Neutrophil (primary cell): ENCODE results near the gene CSNK1A1.

Source experiments
- H3K27ac ChIP-seq: fragments of 200-600 bp; sonication (generic); 2 replicates; pipeline ENCODE4 v1.5.1; 2016; ENCODE audit warnings: mild to moderate bottlenecking, moderate library complexity
- H3K27me3 ChIP-seq: fragments of 200-600 bp; sonication (generic); 2 replicates; pipeline ENCODE4 v1.6.0; 2016; ENCODE audit warnings: mild to moderate bottlenecking
- H3K36me3 ChIP-seq: fragments of 200-600 bp; sonication (generic); 2 replicates; pipeline ENCODE4 v1.5.1; 2017
- H3K4me1 ChIP-seq, 2 experiments: fragments of 200-600 bp in 1 of 2; sonication (generic) in 1 of 2; 1 replicate in 1 of 2; 2 replicates in 1 of 2; pipeline versions ENCODE4 v1.5.1 to v1.6.1; 2013 to 2016; ENCODE audit warnings: low read depth in 1 of 2, low read length in 1 of 2, mild to moderate bottlenecking in 1 of 2, moderate library complexity in 1 of 2; ENCODE audit not compliant: control insufficient read depth in 1 of 2, insufficient read depth in 1 of 2
- H3K4me3 ChIP-seq, 2 experiments: fragments of 200-600 bp in 1 of 2; sonication (generic) in 1 of 2; 1 replicate in 1 of 2; 2 replicates in 1 of 2; pipeline ENCODE4 v1.5.1; 2013 to 2016; ENCODE audit warnings: low read depth in 1 of 2, low read length in 1 of 2, mild to moderate bottlenecking in 1 of 2, moderate library complexity in 1 of 2
- H3K9me3 ChIP-seq: fragments of 200-600 bp; sonication (generic); 2 replicates; pipeline ENCODE4 v1.5.1; 2016
- CTCF ChIP-seq: fragments of 200-600 bp; sonication (generic); IDR thresholded peaks from 2 replicates; pipeline ENCODE4 v1.5.1; 2016; ENCODE audit warnings: antibody characterized with exemption

CSNK1A1 gene

DNA sequence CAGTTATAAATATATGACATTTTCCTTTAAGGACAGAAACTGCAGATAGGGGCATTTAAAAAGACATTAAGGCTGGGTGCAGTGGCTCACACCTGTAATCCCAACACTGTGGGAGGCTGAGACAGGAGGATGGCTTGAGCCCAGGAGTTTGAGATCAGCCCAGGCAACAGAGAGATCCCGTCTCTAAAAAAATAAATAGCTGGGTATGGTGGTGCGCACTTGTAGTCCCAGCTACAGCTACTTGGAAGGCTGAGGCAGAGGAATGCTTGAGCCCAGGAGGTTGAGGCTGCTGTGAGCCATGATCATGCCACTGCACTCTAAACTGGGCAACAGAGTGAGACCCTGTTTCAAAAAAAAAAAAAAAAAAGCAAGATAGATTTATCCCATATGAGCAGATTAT, 63.6 kb downstream of the CSNK1A1 start:
- H3K9me3 ChIP-seq, result no peaks in the 10 kb centered on the region
- H3K4me1 ChIP-seq, result no peaks in the 10 kb centered on the region
- no peak overlapping the region for H3K4me3 ChIP-seq
- no peak overlapping the region for H3K27ac ChIP-seq
- peaks cover 40% of the 10 kb centered on the region for H3K27me3 ChIP-seq
- no peak for TF ChIP-seq CTCF
- H3K36me3 ChIP-seq, result peaks cover 3% of the 10 kb centered on the region

- no peaks in the 10 kb centered on the region for H3K9me3 ChIP-seq
- TF ChIP-seq CTCF, result no peak
- no peaks in the 10 kb centered on the region for H3K36me3 ChIP-seq
- H3K4me1 ChIP-seq, result peaks cover under 1% of the 10 kb centered on the region in 2 experiments
- H3K27me3 ChIP-seq, result peaks cover 40% of the 10 kb centered on the region
- no peak overlapping the region for H3K4me3 ChIP-seq
- no peak overlapping the region for H3K27ac ChIP-seq
Measured at GRCh38 chr5:149486726-149487635, 64.3 kb downstream of the CSNK1A1 start.

DNA sequence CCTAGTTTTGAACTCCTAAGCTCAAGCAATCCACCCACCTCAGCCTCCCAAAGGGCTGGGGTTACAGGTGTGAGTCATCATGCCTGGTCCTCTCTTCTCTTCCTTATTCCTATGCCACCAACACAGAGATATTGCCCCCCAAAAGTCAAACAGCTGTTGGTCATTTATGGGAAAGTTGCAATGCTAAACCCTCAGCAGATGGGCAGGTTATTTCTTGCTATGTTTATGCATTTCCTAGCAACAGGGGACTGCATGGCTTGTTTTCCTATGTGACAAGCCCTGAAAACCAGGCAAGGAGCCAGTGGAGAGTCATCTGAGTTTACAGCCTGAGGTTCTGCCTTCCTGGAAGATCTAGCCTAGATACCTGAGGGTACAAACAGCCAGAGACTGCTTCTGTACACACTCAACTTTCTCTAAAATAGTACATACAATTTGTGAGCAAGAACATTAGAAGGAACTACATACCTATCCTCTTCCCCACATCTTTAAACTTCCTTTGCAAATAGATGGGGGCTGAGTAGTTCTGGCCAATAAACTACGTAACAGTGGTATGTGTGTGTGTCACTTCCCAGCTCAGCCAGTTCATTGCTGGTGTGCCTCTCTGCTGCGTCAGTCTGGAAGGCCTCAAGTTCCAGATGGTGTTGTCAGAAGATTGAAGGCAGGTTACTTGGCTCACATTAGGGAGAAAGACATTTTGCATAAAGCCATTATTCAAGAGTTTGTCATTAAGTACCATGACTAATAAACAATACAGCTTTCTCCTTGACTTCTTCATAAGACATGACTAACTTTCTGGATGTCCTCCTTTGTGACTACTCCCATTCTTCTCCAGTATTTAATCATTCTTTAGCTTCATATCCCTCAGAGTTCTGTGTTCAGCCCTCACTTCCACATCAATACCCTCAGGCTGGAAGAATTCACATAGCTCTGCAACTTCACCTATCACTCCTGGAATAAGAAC, 65.3 kb downstream of the CSNK1A1 start:
- Histone ChIP-seq H3K27ac (no peak overlapping the region), H3K9me3 (no peaks in the 10 kb centered on the region), H3K4me1 (peaks cover 4 to 6% of the 10 kb centered on the region in 2 experiments)

DNA sequence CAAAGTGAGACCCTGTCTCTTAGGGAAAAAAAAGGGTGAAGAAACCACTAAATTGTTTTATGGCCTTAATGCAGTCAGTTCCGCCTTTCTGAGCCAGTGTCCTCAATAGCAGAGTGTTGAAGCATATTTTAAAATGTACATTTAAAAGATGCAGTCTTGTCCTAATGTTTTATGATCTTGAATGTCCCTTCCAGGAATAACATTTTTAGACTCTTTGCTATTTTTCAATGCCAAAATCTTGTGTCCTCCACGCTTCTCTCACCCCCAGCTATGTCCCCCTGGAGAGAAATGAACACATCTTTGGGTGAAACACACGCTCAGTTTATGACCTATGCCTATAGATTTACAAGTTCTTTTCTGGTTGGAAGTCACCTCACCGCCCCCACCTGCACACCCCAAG, 69.8 kb downstream of the CSNK1A1 start:
- Histone ChIP-seq H3K36me3 (no peaks in the 10 kb centered on the region), H3K4me3 (no peak overlapping the region), H3K9me3 (no peaks in the 10 kb centered on the region), H3K27me3 (peaks cover 6% of the 10 kb centered on the region), H3K4me1 (peaks cover 4 to 6% of the 10 kb centered on the region in 2 experiments), H3K27ac (no peak overlapping the region)
- TF ChIP-seq CTCF, result no peak

More for the DNA sequence above, 65.3 kb downstream of the CSNK1A1 start:
- H3K27me3 ChIP-seq, result peaks cover 40% of the 10 kb centered on the region
- H3K4me3 ChIP-seq, result no peak overlapping the region
- H3K36me3 ChIP-seq, result no peaks in the 10 kb centered on the region
- no peak for TF ChIP-seq CTCF

DNA sequence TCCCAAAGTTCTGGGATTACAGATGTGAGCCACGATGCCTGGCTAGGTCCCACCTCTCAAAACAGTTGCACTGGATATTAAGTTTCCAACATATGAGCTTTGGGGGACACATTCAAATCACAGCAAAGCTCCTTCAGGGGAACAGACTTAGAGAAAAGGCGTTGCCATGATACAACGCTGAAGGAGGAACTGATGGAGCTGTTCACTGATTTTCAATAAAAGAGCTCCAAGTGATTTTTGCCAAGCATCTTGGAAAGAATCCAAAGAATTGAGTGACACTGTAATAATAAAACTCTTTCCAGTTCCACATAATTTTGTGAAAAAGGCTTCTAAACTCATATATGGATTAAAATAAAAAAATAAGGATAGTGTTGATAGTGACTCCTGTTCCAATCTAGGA, 72.5 kb downstream of the CSNK1A1 start:
- H3K9me3 ChIP-seq, result no peaks in the 10 kb centered on the region
- TF ChIP-seq CTCF, result no peak
- no peak overlapping the region for H3K27ac ChIP-seq
- H3K36me3 ChIP-seq, result no peaks in the 10 kb centered on the region
- no peaks in the 10 kb centered on the region for H3K27me3 ChIP-seq
- no peak overlapping the region for H3K4me3 ChIP-seq
- H3K4me1 ChIP-seq, result peaks cover 4 to 6% of the 10 kb centered on the region in 2 experiments
